Colonic mucosa (tissue), 4 donors: ENCODE results near the gene PPP6R1. TPM values are rescaled to one million over a fixed set of nuclear protein-coding genes. Genes with fewer than 3 reads are reported as not detected.

Experiments used
- DNase-seq: peaks from one replicate; pipeline ENCODE4 v3.0.0-alpha.2; 2020
- H3K27ac ChIP-seq: fragments of 200-600 bp; one replicate; pipeline ENCODE4 v1.8.0; 2021
- H3K27me3 ChIP-seq: fragments of 200-600 bp; one replicate; pipeline ENCODE4 v1.8.0; 2021
- H3K36me3 ChIP-seq: fragments of 200-600 bp; one replicate; pipeline ENCODE4 v1.8.0; 2021
- H3K4me1 ChIP-seq: fragments of 200-600 bp; one replicate; pipeline ENCODE4 v1.8.0; 2021; ENCODE audit warnings: mild to moderate bottlenecking
- H3K4me3 ChIP-seq: fragments of 200-600 bp; one replicate; pipeline ENCODE4 v1.8.0; 2021
- H3K9ac ChIP-seq, 2 donors: one replicate each; pipeline ENCODE4 v1.7.0; 2013; ENCODE audit warnings: control low read depth in 2 of 2, low read depth in 2 of 2, low read length in 2 of 2
- H3K9me3 ChIP-seq: fragments of 200-600 bp; one replicate; pipeline ENCODE4 v1.8.0; 2021
- intact Hi-C: fragments of 100-400 bp; cut with DNase I; formaldehyde crosslinking; loops from one replicate; pipeline ENCODE4 v1.14.1; 2022
- total RNA-seq, 2 donors: library from RNA; stranded (reverse); fragmentation: NEBNext Ultra II Directional in 1 of 2; extraction: Animal tissue kit (Norgen Biotek cat#: 25700) in 1 of 2; gene quantifications; one replicate each; pipeline ENCODE4 v1.2.1, GENCODE V29; 2021
- TF ChIP-seq, protein P1 (sequence below): fragments of 200-600 bp; IDR thresholded peaks from one replicate; pipeline ENCODE4 v1.8.0; 2022; ENCODE audit warnings: antibody characterized with exemption, mild to moderate bottlenecking
- donor health status: healthy.
- donor health status: DM: no; HTN: no; CAD: no.
- donor health status: DM: no; HTN: no; CAD: no.

The PPP6R1 gene
- total RNA-seq, 2 donors from 2014 or later = 65.1 to 97.2 TPM

DNA sequence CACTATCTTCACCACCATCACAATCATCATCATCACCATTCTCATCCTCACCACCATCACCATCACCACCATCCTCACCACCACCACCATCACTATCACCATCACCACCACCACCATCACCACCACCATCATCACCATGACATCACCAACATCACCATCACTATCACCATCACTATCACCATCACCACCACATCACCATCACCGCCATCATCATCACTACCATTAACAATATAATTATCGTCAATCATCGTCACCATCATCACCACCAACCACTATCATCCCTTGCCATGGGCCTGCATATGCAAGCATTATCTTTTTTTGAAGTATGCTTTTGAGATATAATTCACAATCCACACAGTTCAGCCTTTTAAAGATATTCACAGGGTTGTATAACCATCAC is 7.6 kb upstream of the PPP6R1 start:
- DNase-seq = no peak
- intact Hi-C loops = no loop called here
- H3K4me3 ChIP-seq = no peak overlapping the region
- no peaks in the 10 kb centered on the region for H3K9me3 ChIP-seq
- no peak overlapping the region for H3K9ac ChIP-seq
- H3K36me3 ChIP-seq = no peaks in the 10 kb centered on the region
- H3K4me1 ChIP-seq = no peaks in the 10 kb centered on the region
- TF ChIP-seq, protein P1, sequence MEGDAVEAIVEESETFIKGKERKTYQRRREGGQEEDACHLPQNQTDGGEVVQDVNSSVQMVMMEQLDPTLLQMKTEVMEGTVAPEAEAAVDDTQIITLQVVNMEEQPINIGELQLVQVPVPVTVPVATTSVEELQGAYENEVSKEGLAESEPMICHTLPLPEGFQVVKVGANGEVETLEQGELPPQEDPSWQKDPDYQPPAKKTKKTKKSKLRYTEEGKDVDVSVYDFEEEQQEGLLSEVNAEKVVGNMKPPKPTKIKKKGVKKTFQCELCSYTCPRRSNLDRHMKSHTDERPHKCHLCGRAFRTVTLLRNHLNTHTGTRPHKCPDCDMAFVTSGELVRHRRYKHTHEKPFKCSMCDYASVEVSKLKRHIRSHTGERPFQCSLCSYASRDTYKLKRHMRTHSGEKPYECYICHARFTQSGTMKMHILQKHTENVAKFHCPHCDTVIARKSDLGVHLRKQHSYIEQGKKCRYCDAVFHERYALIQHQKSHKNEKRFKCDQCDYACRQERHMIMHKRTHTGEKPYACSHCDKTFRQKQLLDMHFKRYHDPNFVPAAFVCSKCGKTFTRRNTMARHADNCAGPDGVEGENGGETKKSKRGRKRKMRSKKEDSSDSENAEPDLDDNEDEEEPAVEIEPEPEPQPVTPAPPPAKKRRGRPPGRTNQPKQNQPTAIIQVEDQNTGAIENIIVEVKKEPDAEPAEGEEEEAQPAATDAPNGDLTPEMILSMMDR = no peak
- no peaks in the 10 kb centered on the region for H3K27me3 ChIP-seq
- H3K27ac ChIP-seq = no peak overlapping the region

DNA sequence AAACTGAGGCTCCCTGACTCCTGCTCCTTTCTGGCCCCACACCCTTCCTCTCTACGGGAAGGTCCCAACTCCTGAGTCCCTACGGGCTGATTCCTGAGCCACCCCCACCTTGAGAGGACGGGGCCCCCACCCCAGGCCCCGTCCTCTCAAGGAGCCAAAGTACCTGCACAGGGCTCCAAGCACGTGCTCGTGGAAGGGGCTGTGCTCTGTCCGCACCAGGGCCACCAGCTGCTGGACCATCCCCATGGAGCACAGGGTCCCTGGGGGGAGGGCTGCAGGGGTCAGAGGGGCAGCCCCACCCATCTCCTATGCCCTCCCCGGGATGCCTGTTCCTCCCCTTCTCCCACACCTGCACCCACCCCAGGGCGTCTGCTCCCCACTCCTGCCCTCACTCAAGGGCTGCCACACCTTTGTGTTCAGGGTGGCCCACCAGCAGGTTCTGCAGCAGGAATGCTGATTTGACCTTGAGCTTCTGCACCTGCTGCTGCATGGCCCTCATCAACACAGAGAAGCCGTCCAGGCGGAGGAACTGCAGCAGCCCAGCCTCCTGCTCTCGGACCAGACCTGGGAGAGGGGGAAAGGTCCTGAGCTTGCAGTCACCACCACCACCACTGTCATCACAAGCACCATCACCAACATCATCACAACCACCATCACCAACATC is 7.0 kb upstream of the PPP6R1 start:
- Histone ChIP-seq H3K27ac (no peak overlapping the region), H3K4me1 (no peaks in the 10 kb centered on the region), H3K36me3 (no peaks in the 10 kb centered on the region), H3K27me3 (no peaks in the 10 kb centered on the region), H3K4me3 (no peak overlapping the region), H3K9me3 (no peaks in the 10 kb centered on the region), H3K9ac (no peak overlapping the region)
- TF ChIP-seq, protein P1 = no peak
- no peak for DNase-seq
- intact Hi-C loops = no loop called here

- H3K9ac ChIP-seq = no peak overlapping the region
- H3K4me1 ChIP-seq = peaks cover under 1% of the 10 kb centered on the region
- H3K4me3 ChIP-seq = no peak overlapping the region
- no peak for DNase-seq
- no peaks in the 10 kb centered on the region for H3K9me3 ChIP-seq
- intact Hi-C loops = no loop called here
- H3K27me3 ChIP-seq = no peaks in the 10 kb centered on the region
- TF ChIP-seq, protein P1 = no peak
- H3K27ac ChIP-seq = no peak overlapping the region
- H3K36me3 ChIP-seq = no peaks in the 10 kb centered on the region
Observed at GRCh38 chr19:55265173-55265572, 6.4 kb upstream of the PPP6R1 start.

DNA sequence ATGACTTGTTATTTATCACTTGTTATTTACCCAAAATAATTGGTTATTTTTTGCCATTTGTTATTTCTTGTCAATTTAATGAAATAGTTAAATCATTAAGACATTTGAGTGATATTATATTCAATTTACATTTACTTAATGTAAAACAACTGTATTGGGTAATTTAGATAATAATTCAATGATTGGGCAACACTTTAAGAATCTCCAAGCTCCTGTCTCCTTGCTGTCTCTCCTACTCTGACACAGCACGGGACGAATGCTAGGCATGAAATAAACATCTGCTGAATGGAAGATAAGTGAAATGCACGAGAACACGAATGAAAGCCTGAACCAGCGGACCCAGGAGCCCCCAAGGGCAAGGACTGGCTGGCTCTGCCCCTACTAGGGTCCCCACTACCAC is 5.7 kb upstream of the PPP6R1 start:
- intact Hi-C loops = no loop called here
- DNase-seq = no peak
- H3K9me3 ChIP-seq = no peaks in the 10 kb centered on the region
- no peak overlapping the region for H3K9ac ChIP-seq
- TF ChIP-seq, protein P1 = no peak
- H3K4me3 ChIP-seq = no peak overlapping the region
- no peaks in the 10 kb centered on the region for H3K27me3 ChIP-seq
- H3K36me3 ChIP-seq = no peaks in the 10 kb centered on the region
- no peak overlapping the region for H3K27ac ChIP-seq
- H3K4me1 ChIP-seq = peaks cover 7% of the 10 kb centered on the region

- H3K4me1 ChIP-seq = peaks cover 8% of the 10 kb centered on the region
- no peak overlapping the region for H3K9ac ChIP-seq
- H3K4me3 ChIP-seq = no peak overlapping the region
- no peaks in the 10 kb centered on the region for H3K9me3 ChIP-seq
- TF ChIP-seq, protein P1 = no peak
- DNase-seq = no peak
- no peaks in the 10 kb centered on the region for H3K36me3 ChIP-seq
- intact Hi-C loops = no loop called here
- H3K27me3 ChIP-seq = no peaks in the 10 kb centered on the region
- no peak overlapping the region for H3K27ac ChIP-seq
Observed at GRCh38 chr19:55262359-55262758, 3.5 kb upstream of the PPP6R1 start.
